ENCODE data around the gene KCNJ14. TPM values are rescaled to one million over a fixed set of nuclear protein-coding genes. Genes with fewer than 3 reads are reported as not detected.
"Not testable (repeated sequence)": the region's sequence is repeated elsewhere in the genome, so short reads cannot be mapped to it uniquely, and the experiment has no call there.

KCNJ14 gene
- total RNA-seq, 1 donor from 2014 or later = 1.0 TPM

DNA sequence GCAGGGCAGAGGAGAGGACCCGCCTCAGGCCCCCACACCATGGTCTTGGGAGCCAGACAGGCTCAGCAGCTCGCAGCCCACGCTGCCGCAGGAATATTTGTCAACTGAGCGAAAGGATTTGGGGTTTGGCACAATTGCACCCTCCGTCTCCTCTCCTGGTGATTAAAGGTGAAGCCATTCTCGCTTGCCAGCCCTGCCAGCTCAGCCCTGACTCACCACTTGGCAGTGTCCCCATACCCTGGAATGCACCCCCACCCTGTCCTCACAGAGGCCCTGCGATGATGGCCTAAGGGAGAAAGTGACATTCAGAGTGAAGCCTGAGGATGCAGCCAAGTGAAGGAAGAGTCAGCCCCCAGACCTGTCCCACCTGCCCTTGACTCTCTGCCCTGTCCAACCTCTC is 32.6 kb downstream of the KCNJ14 start:
- peak; percentile 86 for DNase-seq (ENCODE audit: low spot score)

GRCh38 chr19:48488478-48488877 is 33.1 kb downstream of the KCNJ14 start:
- not testable (repeated sequence) for DNase-seq (ENCODE audit: low spot score)

DNA sequence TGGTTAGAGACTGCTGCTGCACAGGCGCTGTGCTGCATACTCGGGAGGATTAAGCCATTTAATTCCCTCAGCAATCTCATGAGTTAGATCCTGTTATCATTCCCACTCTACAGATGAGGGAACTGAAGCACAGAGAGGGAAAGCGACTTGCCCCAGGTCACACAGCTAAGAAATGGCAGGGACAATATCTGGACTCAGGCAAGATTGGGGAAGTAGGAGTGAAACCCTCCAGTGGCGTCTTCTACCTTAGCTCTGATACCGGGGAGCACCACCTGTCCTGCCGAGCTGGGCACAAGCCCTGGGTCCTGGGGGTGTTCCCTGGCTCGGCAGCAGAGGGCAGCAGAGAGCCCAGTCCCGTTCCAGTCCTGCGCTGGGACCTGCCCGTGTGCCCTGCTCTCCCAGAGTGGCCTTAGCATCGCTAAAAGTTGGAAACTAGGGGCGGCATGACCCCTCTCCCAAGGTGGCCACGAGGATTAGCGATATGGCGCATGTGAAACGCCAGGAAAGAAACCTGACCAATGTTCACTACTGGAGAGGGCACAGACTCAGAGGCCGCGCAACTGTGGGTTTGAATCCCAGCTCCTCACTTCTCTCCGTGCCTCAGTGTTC is 34.3 kb downstream of the KCNJ14 start:
- peak; percentile 76 for DNase-seq (ENCODE audit: low spot score)

- no peak for DNase-seq (ENCODE audit: low spot score)
These were observed 35.8 kb downstream of the KCNJ14 start for GRCh38 chr19:48490981-48491792.

DNA sequence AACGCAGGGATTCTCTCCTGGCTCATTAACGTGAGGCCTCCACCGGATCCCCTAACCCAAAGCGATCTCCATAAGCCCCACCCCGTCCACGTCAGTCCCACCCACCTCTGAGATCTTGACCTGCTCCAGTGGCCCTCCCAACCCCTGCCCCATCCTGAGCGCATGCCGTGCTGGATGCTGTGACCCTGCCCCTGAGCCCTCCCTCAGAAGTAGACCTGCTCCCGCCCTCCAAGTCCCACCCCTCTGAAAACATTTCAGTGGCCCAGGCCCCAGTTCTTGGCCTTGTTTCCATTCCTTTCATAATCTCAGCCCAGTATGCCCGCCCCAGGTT is 36.4 kb downstream of the KCNJ14 start:
- DNase-seq (ENCODE audit: low spot score) = no peak

GRCh38 chr19:48492925-48493717 is 37.7 kb downstream of the KCNJ14 start:
- DNase-seq (ENCODE audit: low spot score) = peak; percentile 97

DNA sequence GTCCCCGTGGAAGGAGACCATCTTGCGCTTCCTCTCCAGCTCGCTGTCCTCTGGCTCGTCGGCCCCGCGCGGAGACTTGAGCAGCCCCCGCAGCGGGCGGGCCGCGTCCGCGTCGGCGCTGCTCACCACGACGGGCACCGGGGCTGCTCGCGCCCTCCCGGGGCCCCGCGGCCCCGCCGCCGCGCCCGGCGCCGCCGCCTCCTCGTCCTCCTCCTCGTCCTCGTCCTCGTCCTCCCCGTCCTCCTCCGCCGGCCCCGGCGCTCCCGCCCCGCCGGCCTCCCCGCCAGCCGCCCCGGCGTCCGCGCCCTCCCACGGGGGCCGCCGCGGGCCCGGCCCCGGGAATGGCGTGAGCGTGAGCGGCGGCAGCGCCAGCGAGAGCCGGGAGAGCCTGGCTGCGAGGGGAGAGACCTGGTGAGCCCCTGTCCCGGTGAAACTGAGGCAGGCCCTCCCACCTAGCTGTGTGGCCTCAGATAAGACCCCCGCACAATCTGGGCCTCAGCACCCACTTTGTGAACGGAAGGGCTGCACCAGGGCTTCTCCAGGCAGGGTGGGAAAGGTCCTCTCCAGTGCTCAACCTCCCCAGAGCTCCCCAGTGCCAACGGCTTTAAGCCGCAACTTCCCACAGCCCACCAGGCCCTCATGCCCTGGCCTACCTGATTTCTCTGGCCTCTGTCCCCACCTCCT is 38.5 kb downstream of the KCNJ14 start:
- no peak for DNase-seq (ENCODE audit: low spot score)

DNA sequence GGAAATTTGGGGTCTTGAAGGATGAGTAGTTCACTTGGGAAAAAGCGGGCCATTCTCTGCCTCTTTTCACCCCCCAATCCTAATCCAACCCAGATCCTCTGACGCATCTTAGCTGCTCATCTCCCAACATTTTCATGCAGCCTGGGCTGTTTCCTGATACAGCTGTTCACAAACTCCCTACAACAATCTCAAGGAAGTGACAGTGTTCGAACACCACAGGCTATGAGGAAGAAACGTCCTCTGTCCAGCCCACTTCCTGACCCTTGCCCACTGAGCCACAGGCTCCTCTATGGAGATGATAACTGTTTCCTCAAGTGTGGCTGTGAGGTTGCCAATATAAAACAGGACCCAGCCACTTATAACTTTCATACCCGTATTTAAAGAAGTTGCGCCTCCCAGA is 40.0 kb downstream of the KCNJ14 start:
- no peak for DNase-seq (ENCODE audit: low spot score)

- no peak for DNase-seq (ENCODE audit: low spot score)
These were observed 41.8 kb downstream of the KCNJ14 start for GRCh38 chr19:48496959-48497727.

DNA sequence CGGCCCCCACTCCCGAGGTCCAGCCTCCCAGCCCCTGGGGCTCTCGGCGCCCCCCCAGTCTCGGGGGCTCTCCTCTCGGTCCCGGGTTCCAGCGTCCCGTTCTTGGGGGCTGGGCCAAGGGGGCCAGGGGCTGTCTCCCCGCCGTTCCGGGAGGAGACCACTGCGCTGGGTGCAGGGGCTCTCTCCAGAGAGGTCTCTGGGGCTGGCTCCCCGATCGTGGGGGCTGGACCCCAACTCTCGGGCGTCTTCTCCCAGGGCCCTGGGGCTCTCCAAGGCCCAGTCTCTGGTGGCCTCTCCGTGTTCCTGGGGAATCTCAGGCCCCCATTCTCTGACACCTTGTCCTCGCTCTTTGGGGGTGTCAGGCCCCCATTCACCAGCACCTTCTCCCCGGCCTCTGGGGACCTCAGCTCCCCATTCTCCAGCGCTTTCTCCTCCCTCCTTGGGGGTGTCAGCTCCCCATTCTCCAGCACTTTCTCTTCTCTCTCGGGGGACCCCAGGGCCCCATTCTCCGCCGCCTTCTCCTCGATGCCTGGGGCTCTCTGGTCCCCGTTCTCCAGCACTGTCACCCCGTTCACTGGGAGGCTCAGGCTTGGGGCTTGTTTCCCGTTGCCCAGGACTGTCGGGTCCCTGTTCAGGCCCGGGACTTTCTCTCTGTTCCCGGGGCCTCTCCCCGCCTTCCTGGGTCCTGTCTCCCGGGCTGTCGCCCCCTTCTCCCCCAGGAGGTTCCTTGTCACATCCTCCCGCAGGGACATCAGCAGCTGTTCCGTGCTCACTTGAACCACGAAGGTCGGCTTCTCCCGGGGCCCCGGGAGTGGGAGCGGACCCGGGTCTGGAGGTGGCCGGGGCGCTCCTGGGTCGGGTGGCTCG is 42.6 kb downstream of the KCNJ14 start:
- no peak for DNase-seq (ENCODE audit: low spot score)

DNA sequence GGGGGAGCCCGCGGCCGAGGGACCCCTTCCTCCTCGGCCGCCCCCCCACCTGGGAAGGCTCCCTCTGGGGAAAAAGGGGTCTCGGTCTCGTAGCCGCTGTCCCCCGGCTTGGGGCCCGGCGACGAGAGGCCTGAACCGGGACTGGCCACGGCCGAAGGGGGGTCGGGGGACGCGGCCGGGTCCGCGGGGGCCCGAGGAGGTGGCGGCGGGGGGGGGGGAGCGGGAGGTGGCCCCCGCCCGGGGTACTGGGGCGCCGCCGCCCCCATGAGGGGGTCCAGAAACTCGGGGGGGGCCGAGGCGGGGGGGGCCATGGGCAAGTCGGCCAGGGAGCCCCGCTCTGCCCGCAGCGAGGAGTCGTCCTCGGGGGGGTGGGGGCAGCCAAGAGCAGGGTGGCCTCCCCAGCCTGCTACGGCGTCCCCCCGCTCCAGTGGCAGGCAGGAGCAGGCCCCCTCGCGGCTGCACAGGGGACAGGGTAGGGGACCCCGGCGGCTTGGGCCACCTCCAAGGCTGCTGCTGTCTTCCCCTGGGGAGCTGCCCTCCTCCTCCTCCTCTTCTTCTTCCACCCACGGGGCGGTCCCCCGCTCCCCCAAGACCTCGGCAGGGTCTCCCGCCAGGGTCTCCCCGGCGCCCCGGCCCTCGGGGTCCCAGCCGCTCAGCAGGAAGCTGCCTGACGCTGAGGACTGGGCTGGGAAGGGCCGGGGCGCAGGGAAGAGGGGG is 43.4 kb downstream of the KCNJ14 start:
- no peak for DNase-seq (ENCODE audit: low spot score)

DNA sequence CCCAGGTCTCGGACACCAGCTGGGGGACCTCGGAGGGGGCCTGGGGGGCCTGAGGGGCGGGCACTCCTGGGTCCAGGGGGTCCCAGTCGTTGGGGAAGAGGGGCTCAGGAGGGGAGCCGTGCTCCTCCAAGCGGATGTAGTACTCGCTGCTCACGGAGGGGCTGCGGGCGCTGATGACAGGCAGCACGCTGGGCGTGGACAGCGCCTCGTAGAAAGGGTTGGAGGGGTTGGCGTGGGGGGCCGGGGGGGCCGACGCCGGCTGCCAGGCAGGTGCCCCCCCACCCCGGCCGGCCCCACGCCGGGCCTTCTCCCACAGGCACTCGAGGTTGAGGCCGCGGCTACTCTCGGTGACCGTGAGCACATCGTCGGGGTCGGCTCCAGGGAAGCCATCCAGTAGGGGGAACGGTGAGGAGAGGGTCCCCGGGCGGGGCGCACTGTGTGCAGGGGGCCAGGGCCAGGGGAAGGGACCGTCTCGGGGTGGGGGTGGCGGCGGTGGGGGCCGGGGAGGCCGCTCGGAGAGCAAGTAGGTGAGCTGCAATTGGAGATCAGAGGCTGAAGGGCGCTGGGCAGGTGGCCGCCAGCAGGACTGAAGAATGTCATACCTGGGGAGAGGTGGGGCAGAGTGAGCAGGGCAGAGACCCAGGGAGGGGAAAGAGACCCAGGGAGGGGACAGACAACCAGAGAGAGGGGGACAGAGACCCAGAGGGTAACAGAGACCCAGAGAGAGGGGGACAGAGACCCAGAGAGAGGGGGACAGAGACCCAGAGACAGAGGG is 44.1 kb downstream of the KCNJ14 start:
- DNase-seq (ENCODE audit: low spot score) = no peak

- DNase-seq (ENCODE audit: low spot score) = no peak
These were observed 45.6 kb downstream of the KCNJ14 start for GRCh38 chr19:48500830-48501493.

- DNase-seq (ENCODE audit: low spot score) = peak; percentile 95
These were observed 46.3 kb downstream of the KCNJ14 start for GRCh38 chr19:48501494-48502349.

DNA sequence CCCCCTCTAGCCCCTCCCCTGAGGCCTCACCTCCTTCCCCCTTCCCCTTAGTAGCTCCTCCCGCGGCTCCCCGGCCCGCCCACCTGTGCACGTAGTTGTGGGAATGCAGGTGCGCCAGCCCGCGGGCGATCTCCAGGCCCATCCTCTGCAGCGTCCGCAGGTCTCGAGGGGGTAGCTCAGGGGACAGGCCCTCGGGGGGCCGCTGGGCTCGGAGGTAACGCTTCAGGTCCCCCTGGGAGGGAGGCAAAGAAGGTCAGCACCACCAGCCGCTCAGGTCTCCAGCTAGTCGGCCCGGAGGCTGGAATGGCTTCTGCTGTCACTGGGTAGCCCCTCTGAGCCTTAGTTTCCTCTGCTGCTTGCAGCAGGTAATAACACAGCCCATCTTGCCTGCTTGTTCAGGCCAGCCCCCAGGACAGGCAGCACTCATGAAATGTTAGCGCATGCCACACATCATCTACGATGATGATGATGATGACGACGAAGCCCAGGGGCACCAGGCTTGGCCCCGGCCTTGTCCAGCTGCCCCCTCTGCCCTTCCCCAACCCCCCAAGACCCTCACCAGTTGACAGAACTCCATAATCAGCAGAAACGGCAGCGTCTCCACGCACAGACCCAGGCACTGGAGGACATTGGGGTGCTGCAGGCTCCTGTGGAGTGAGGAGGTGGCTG is 47.1 kb downstream of the KCNJ14 start:
- no peak for DNase-seq (ENCODE audit: low spot score)

DNA sequence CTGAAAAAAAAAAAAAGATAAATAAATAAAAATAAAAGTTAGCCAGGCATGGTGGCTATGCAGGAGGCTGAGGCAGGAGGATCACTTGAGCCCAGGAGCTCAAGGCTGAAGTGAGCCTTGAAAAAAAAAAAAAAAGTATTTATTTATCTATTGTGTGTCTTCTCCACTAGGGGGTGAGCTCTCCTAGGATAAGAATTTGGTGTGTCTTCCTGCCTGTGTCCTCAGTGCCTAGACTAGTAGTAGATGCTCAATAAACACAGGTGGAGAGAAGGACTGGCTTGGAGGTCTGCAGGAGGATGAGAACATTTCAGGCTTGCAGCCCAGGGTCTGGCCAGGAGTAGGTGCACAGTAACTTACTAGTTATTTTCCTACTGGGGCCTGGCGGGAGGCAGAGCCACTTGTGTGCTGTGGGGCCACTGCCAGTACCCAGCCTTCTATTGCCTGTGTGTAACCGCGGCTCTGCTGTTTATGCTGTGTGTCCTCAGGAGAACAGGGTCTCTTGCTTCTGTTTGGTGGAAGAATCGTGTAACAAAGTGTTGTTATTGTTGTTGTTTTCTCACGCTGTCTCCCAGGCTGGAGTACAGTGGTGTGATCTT is 50.9 kb downstream of the KCNJ14 start:
- no peak for DNase-seq (ENCODE audit: low spot score)

Measured in mucosa of gallbladder (tissue), 1 donor.